ENCODE results near the gene MYCBP2. TPM values are rescaled to one million over a fixed set of nuclear protein-coding genes. Genes with fewer than 3 reads are reported as not detected.
"Not testable (repeated sequence)": the region's sequence is repeated elsewhere in the genome, so short reads cannot be mapped to it uniquely, and the experiment has no call there.

The MYCBP2 gene
- total RNA-seq, 1 experiment from 2014 or later: 57.8 TPM

DNA sequence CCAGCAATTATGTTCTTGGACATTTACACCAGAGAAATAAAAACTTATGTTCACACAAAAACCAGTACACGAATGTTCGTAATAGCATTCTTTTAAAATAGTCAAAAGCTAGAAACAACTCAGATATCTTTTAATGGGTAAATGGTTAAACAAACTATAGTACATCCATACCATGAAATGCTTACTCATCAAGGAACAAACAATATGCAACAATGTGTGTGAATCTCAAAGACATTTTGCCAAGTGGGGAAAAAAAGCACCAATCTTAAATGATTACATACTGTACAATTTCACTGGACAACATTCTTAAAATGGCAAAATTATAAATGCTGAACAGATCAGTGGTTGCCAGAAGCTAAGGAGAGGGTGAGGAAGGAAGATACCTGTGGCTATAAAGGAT lies 36.6 kb downstream of the MYCBP2 start:
- no peak for TF ChIP-seq CTCF (conservative IDR thresholded peaks at IDR 0.05; ENCODE audit: low read depth, low read length)
- TF ChIP-seq EZH2 (IDR thresholded peaks at IDR 0.05; ENCODE audit: borderline replicate concordance, low read depth, low read length, poor library complexity, severe bottlenecking): no peak
- no TSS peak for BruUV-seq (replicated peaks)
- POLR2A ChIA-PET (ENCODE audit: low non-redundant PET): no interaction called here

GRCh38 chr13:77289851-77290250 lies 37.0 kb downstream of the MYCBP2 start:
- intact Hi-C loops (cut with micrococcal nuclease; ENCODE audit: unreplicated experiment): no loop called here
- ChIA-PET CTCF (no interaction called here), POLR2A (ENCODE audit: low non-redundant PET) (no interaction called here)
- Histone ChIP-seq H3K4me3 (ENCODE audit: low read depth, low read length, poor library complexity, severe bottlenecking) (no peak overlapping the region), H3K36me3 (ENCODE audit: insufficient read depth, low read length, poor library complexity, severe bottlenecking) (peaks cover 14% of the 10 kb centered on the region), H3K27ac (ENCODE audit: low read depth, low read length, poor library complexity, severe bottlenecking) (no peak overlapping the region), H3K4me1 (ENCODE audit: insufficient read depth, low read length, poor library complexity, severe bottlenecking) (no peaks in the 10 kb centered on the region), H3K9me3 (ENCODE audit: low read depth, low read length, poor library complexity, severe bottlenecking) (peaks cover 3% of the 10 kb centered on the region), H3K27me3 (replicated peaks; ENCODE audit: insufficient read depth, low read depth, low read length, poor library complexity) (no peaks in the 10 kb centered on the region)
- no peak for DNase-seq (ENCODE audit: low spot score)
- BruUV-seq (replicated peaks): no TSS peak
- no peak for TF ChIP-seq EZH2 (IDR thresholded peaks at IDR 0.05; ENCODE audit: borderline replicate concordance, low read depth, low read length, poor library complexity, severe bottlenecking)
- no peak for TF ChIP-seq CTCF (conservative IDR thresholded peaks at IDR 0.05; ENCODE audit: low read depth, low read length)

More for the DNA sequence above, 36.6 kb downstream of the MYCBP2 start:
- CTCF ChIA-PET: no interaction called here
- no peak for DNase-seq (ENCODE audit: low spot score)
- peaks cover 14% of the 10 kb centered on the region for H3K36me3 ChIP-seq (ENCODE audit: insufficient read depth, low read length, poor library complexity, severe bottlenecking)
- peaks cover 3% of the 10 kb centered on the region for H3K9me3 ChIP-seq (ENCODE audit: low read depth, low read length, poor library complexity, severe bottlenecking)
- no peak overlapping the region for H3K4me3 ChIP-seq (ENCODE audit: low read depth, low read length, poor library complexity, severe bottlenecking)
- intact Hi-C loops (cut with micrococcal nuclease; ENCODE audit: unreplicated experiment): no loop called here
- H3K27me3 ChIP-seq (replicated peaks; ENCODE audit: insufficient read depth, low read depth, low read length, poor library complexity): no peaks in the 10 kb centered on the region
- H3K4me1 ChIP-seq (ENCODE audit: insufficient read depth, low read length, poor library complexity, severe bottlenecking): no peaks in the 10 kb centered on the region
- no peak overlapping the region for H3K27ac ChIP-seq (ENCODE audit: low read depth, low read length, poor library complexity, severe bottlenecking)

DNA sequence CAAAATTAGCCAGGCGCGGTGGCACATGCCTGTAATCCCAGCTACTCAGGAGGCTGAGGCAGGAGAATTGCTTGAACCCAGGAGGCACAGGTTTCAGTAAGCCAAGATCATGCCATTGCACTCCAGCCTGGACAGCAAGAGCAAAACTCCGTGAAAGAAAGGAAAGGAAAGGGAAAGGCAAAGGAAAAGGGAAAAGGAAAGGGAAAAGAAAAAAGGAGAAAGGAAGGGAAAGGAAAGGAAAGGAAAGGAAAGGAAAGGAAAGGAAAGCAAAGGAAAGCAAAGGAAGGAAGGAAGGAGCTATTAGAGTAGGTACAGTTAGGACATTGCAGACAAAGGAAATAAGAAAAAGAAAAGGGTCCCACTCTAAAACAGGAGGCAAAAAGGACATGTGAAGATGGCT lies 41.3 kb downstream of the MYCBP2 start:
- H3K4me3 ChIP-seq (ENCODE audit: low read depth, low read length, poor library complexity, severe bottlenecking); H3K36me3 ChIP-seq (ENCODE audit: insufficient read depth, low read length, poor library complexity, severe bottlenecking); intact Hi-C loops (cut with micrococcal nuclease; ENCODE audit: unreplicated experiment); H3K27ac ChIP-seq (ENCODE audit: low read depth, low read length, poor library complexity, severe bottlenecking); CTCF ChIA-PET; H3K9me3 ChIP-seq (ENCODE audit: low read depth, low read length, poor library complexity, severe bottlenecking); BruUV-seq (replicated peaks); H3K4me1 ChIP-seq (ENCODE audit: insufficient read depth, low read length, poor library complexity, severe bottlenecking); H3K27me3 ChIP-seq (replicated peaks; ENCODE audit: insufficient read depth, low read depth, low read length, poor library complexity); DNase-seq (ENCODE audit: low spot score); POLR2A ChIA-PET (ENCODE audit: low non-redundant PET): not testable (repeated sequence)

DNA sequence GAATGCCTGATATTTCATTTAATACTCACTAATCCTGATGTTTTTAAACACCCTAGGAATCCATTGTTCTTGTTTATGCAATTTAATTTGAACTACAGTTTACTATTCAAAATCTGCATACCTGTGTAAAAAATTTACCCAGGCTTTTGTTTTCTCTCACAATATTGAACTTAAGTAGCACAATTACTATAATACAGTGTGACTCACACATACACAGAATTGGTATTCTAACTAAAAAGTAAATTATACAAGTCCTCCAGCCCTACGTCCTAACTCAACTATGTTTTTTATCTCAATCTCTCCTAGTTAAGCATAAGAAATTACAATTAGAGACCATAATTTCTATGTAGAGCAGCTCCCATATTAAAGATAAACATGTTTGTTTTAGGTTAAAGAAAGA lies 41.8 kb downstream of the MYCBP2 start:
- ChIA-PET POLR2A (ENCODE audit: low non-redundant PET) (no interaction called here), CTCF (no interaction called here)
- Histone ChIP-seq H3K4me3 (ENCODE audit: low read depth, low read length, poor library complexity, severe bottlenecking) (no peak overlapping the region), H3K27ac (ENCODE audit: low read depth, low read length, poor library complexity, severe bottlenecking) (no peak overlapping the region), H3K36me3 (ENCODE audit: insufficient read depth, low read length, poor library complexity, severe bottlenecking) (no peaks in the 10 kb centered on the region), H3K27me3 (replicated peaks; ENCODE audit: insufficient read depth, low read depth, low read length, poor library complexity) (no peaks in the 10 kb centered on the region), H3K4me1 (ENCODE audit: insufficient read depth, low read length, poor library complexity, severe bottlenecking) (no peaks in the 10 kb centered on the region), H3K9me3 (ENCODE audit: low read depth, low read length, poor library complexity, severe bottlenecking) (no peaks in the 10 kb centered on the region)
- DNase-seq (ENCODE audit: low spot score): no peak
- intact Hi-C loops (cut with micrococcal nuclease; ENCODE audit: unreplicated experiment): no loop called here
- no peak for TF ChIP-seq EZH2 (IDR thresholded peaks at IDR 0.05; ENCODE audit: borderline replicate concordance, low read depth, low read length, poor library complexity, severe bottlenecking)
- no peak for TF ChIP-seq CTCF (conservative IDR thresholded peaks at IDR 0.05; ENCODE audit: low read depth, low read length)
- BruUV-seq (replicated peaks): no TSS peak
